ENCODE measurements around the gene MYL3.
"Not testable (repeated sequence)": the region's sequence is repeated elsewhere in the genome, so short reads cannot be mapped to it uniquely, and the experiment has no call there.

Gene MYL3

GRCh38 chr3:46824211-46824970 is 38.9 kb downstream of the MYL3 start:
- TF ChIP-seq CTCF (IDR thresholded peaks at IDR 0.05; ENCODE audit: control insufficient read depth, insufficient read depth, low read depth, low read length, missing control alignments) = no peak
- no peak overlapping the region for H3K4me3 ChIP-seq (ENCODE audit: control insufficient read depth, low read depth, low read length)
- no peak for DNase-seq (ENCODE audit: low read depth)

GRCh38 chr3:46823314-46823713 is 39.9 kb downstream of the MYL3 start:
- not testable (repeated sequence) for H3K4me3 ChIP-seq (ENCODE audit: control insufficient read depth, low read depth, low read length); DNase-seq (ENCODE audit: low read depth)

GRCh38 chr3:46821553-46821952 is 41.7 kb downstream of the MYL3 start:
- TF ChIP-seq CTCF (IDR thresholded peaks at IDR 0.05; ENCODE audit: control insufficient read depth, insufficient read depth, low read depth, low read length, missing control alignments) = no peak
- DNase-seq (ENCODE audit: low read depth) = no peak

GRCh38 chr3:46820852-46821251 is 42.4 kb downstream of the MYL3 start:
- no peak overlapping the region for H3K4me3 ChIP-seq (ENCODE audit: control insufficient read depth, low read depth, low read length)
- no peak for DNase-seq (ENCODE audit: low read depth)
- TF ChIP-seq CTCF (IDR thresholded peaks at IDR 0.05; ENCODE audit: control insufficient read depth, insufficient read depth, low read depth, low read length, missing control alignments) = no peak

More at GRCh38 chr3:46821553-46821952, 41.7 kb downstream of the MYL3 start:
- H3K4me3 ChIP-seq (ENCODE audit: control insufficient read depth, low read depth, low read length) = no peak overlapping the region

GRCh38 chr3:46812237-46812791 is 50.9 kb downstream of the MYL3 start:
- no peak for TF ChIP-seq CTCF (IDR thresholded peaks at IDR 0.05; ENCODE audit: control insufficient read depth, insufficient read depth, low read depth, low read length, missing control alignments)
- no peak for DNase-seq (ENCODE audit: low read depth)
- no peak overlapping the region; the same call in 1 of the 2 replicates for H3K4me3 ChIP-seq (ENCODE audit: control insufficient read depth, low read depth, low read length)

- H3K4me3 ChIP-seq (ENCODE audit: control insufficient read depth, low read depth, low read length) = no peak overlapping the region
- TF ChIP-seq CTCF (IDR thresholded peaks at IDR 0.05; ENCODE audit: control insufficient read depth, insufficient read depth, low read depth, low read length, missing control alignments) = no peak
- no peak for DNase-seq (ENCODE audit: low read depth)
These were observed 51.5 kb downstream of the MYL3 start for GRCh38 chr3:46811615-46812236.

- not testable (repeated sequence) for DNase-seq (ENCODE audit: low read depth)
These were observed 54.5 kb downstream of the MYL3 start for GRCh38 chr3:46808766-46809165.

More at GRCh38 chr3:46808766-46809165, 54.5 kb downstream of the MYL3 start:
- H3K4me3 ChIP-seq (ENCODE audit: control insufficient read depth, low read depth, low read length) = not testable (repeated sequence)
